ENCODE results near the gene RGS17.
"Not testable (repeated sequence)": the region's sequence is repeated elsewhere in the genome, so short reads cannot be mapped to it uniquely, and the experiment has no call there.

The RGS17 gene

GRCh38 chr6:153143200-153143599 lies 12.1 kb upstream of the RGS17 start:
- no peak for TF ChIP-seq CTCF (IDR thresholded peaks at IDR 0.05; ENCODE audit: insufficient read depth, missing control alignments)
- DNase-seq (ENCODE audit: insufficient read length, low spot score) (no peak), FAIRE-seq (no peak)

GRCh38 chr6:153140299-153140698 lies 9.2 kb upstream of the RGS17 start:
- no peak for FAIRE-seq

GRCh38 chr6:153138930-153139329 lies 7.8 kb upstream of the RGS17 start:
- no peak for FAIRE-seq
- TF ChIP-seq CTCF (IDR thresholded peaks at IDR 0.05; ENCODE audit: insufficient read depth, missing control alignments) = no peak
- no peak for DNase-seq (ENCODE audit: insufficient read length, low spot score)

More at GRCh38 chr6:153140299-153140698, 9.2 kb upstream of the RGS17 start:
- no peak for DNase-seq (ENCODE audit: insufficient read length, low spot score)
- TF ChIP-seq CTCF (IDR thresholded peaks at IDR 0.05; ENCODE audit: insufficient read depth, missing control alignments) = no peak

- no peak for TF ChIP-seq CTCF (IDR thresholded peaks at IDR 0.05; ENCODE audit: insufficient read depth, missing control alignments)
- FAIRE-seq = no peak
- DNase-seq (ENCODE audit: insufficient read length, low spot score) = no peak
These were observed 4.6 kb upstream of the RGS17 start for GRCh38 chr6:153135681-153136080.

- FAIRE-seq; DNase-seq (ENCODE audit: insufficient read length, low spot score): not testable (repeated sequence)
These were observed 2.6 kb upstream of the RGS17 start for GRCh38 chr6:153133667-153134066.

GRCh38 chr6:153130515-153131036 lies 506 bp downstream of the RGS17 start:
- no peak for TF ChIP-seq CTCF (IDR thresholded peaks at IDR 0.05; ENCODE audit: insufficient read depth, missing control alignments)
- FAIRE-seq (no peak), DNase-seq (ENCODE audit: insufficient read length, low spot score) (no peak)

GRCh38 chr6:153129873-153130514 lies 1.1 kb downstream of the RGS17 start:
- FAIRE-seq = no peak
- no peak for TF ChIP-seq CTCF (IDR thresholded peaks at IDR 0.05; ENCODE audit: insufficient read depth, missing control alignments)
- DNase-seq (ENCODE audit: insufficient read length, low spot score) = no peak
